MCF 10A (cell line): ENCODE results near the gene IRF4. TPM values are rescaled to one million over a fixed set of nuclear protein-coding genes. Genes with fewer than 3 reads are reported as not detected.
A peak's percentile ranks its signal among the peaks of the same experiment; 100 is the strongest.

Experiments used
- Bru-seq: library from RNA; stranded (reverse); fragments of 400-500 nt; gene quantifications from one replicate; lab custom pipeline; 2021; lab: Mats Ljungman, UMichigan
- BruChase-seq, 2 experiments: library from RNA; stranded (reverse); fragments of 400-500 nt; gene quantifications; one replicate each; lab custom pipeline; 2021; lab: Mats Ljungman, UMichigan
- BruUV-seq: library from RNA; stranded (reverse); fragments of 400-500 nt; replicated peaks from 2 replicates; lab custom pipeline; 2021; lab: Mats Ljungman, UMichigan
- CTCF ChIA-PET: fragments of 300-600 bp; sonication (Branson Sonifier 250); formaldehyde crosslinking; extraction: SDS; loops from one replicate; lab custom pipeline; 2021; ENCODE audit warnings: antibody characterized with exemption, inconsistent platforms; lab: Yijun Ruan, JAX
- POLR2A ChIA-PET: fragments of 300-600, 350-650 bp; sonication (Branson Sonifier 250); formaldehyde crosslinking; extraction: SDS; loops from one replicate; lab custom pipeline; 2020; ENCODE audit warnings: antibody characterized with exemption, inconsistent platforms; lab: Yijun Ruan, JAX
- DNase-seq: peaks from one replicate; pipeline ENCODE4 v3.0.0-alpha.2; 2018; ENCODE audit not compliant: unreplicated experiment
- H3K27ac Mint-ChIP-seq: one replicate; pipeline ENCODE4 v1.8.0; 2022; ENCODE audit warnings: mild to moderate bottlenecking, low read depth, mixed read lengths; ENCODE audit not compliant: unreplicated experiment
- H3K27me3 Mint-ChIP-seq: one replicate; pipeline ENCODE4 v1.8.0; 2022; ENCODE audit warnings: mixed read lengths; ENCODE audit not compliant: insufficient read depth, unreplicated experiment
- H3K36me3 Mint-ChIP-seq: one replicate; pipeline ENCODE4 v1.8.0; 2022; ENCODE audit warnings: mild to moderate bottlenecking, moderate library complexity, mixed read lengths; ENCODE audit not compliant: insufficient read depth, unreplicated experiment
- H3K4me1 Mint-ChIP-seq: one replicate; pipeline ENCODE4 v1.8.0; 2022; ENCODE audit warnings: mixed read lengths; ENCODE audit not compliant: insufficient read depth, unreplicated experiment
- H3K4me3 Mint-ChIP-seq: one replicate; pipeline ENCODE4 v1.8.0; 2022; ENCODE audit warnings: mild to moderate bottlenecking, moderate library complexity, mixed read lengths; ENCODE audit not compliant: unreplicated experiment
- H3K9me3 Mint-ChIP-seq: one replicate; pipeline ENCODE4 v1.8.0; 2022; ENCODE audit warnings: mixed read lengths; ENCODE audit not compliant: unreplicated experiment
- intact Hi-C: fragments of 100-400 bp; cut with micrococcal nuclease; formaldehyde crosslinking; loops from 2 replicates; pipeline ENCODE4 v1.14.1; 2022
- long read RNA-seq: library from polyadenylated mRNA; stranded (forward); transcript quantifications from one replicate; pipeline ENCODE4 v2.0.0, GENCODE V29; 2022
- total RNA-seq: library from RNA; stranded (reverse); gene quantifications from 2 replicates; pipeline ENCODE4 v1.2.3, GENCODE V29; 2022
- TF ChIP-seq, protein P1 (sequence below): fragments of 200-600 bp; IDR thresholded peaks from one replicate; pipeline ENCODE4 v1.8.0; 2022; ENCODE audit warnings: antibody characterized with exemption, mild to moderate bottlenecking; ENCODE audit not compliant: unreplicated experiment

IRF4 gene
- total RNA-seq (not detected in 2 replicates), Bru-seq, nascent RNA (not detected), BruChase-seq, experiment 1, labeled RNA remaining after a 6-hour chase (percentile 5 among the genes with signal in this experiment), BruChase-seq, experiment 2, labeled RNA remaining after a 2-hour chase (percentile 5 among the genes with signal in this experiment)
- long read RNA-seq, result 0 reads

DNA sequence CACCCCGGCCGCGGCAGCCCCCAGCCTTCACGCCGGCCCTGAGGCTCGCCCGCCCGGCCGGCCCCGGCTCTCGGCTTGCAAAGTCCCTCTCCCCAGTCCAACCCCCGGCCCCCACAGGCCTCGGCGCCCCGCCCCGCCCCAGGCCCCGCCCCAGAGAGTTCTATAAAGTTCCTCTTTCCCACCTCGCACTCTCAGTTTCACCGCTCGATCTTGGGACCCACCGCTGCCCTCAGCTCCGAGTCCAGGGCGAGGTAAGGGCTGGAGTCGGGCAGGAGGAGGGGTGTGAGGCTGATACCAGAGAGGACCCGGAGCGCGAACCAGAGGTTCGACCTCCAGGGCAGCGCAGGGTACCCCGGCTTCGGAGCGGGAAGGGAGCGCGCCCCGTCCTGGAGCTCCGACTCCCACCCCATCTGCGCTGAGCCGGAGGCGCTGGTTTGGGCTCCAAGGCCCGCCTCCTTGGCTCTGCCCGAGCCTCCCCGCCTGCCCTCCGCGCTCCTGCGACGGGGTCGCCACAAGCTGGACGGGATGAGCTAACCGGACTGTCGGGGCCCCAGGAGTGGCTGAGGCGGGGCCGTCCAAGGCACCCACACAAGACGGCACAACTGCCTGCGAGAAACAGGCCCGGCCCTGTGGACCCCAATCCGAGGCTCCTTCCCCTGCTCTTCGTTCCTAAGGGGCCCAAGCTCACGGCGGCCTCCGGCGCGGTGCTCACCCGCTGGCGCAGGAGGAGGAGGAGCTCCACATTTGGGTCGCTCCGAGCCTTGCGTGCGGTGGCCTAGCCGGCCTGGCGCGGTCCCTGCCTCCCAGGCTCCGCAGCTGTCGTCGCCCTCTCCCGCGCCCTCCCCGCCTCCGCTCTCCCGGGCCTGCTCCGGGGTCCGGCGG lies at the start of gene IRF4:
TSS of gene IRF4 (plus strand) at position 194 of the 882 bp plus-strand sequence. CDS start 1,401 bp downstream, outside the sequence.
- DNase-seq, result no peak
- H3K4me3 Mint-ChIP-seq, result no peak within 1 kb of the TSS
- intact Hi-C loops, result no loop called here
- H3K27ac Mint-ChIP-seq, result no peak within 1 kb of the TSS
- peaks cover 23% of the 10 kb centered on the region for H3K4me1 Mint-ChIP-seq
- BruUV-seq, result no TSS peak
- TF ChIP-seq, protein P1, sequence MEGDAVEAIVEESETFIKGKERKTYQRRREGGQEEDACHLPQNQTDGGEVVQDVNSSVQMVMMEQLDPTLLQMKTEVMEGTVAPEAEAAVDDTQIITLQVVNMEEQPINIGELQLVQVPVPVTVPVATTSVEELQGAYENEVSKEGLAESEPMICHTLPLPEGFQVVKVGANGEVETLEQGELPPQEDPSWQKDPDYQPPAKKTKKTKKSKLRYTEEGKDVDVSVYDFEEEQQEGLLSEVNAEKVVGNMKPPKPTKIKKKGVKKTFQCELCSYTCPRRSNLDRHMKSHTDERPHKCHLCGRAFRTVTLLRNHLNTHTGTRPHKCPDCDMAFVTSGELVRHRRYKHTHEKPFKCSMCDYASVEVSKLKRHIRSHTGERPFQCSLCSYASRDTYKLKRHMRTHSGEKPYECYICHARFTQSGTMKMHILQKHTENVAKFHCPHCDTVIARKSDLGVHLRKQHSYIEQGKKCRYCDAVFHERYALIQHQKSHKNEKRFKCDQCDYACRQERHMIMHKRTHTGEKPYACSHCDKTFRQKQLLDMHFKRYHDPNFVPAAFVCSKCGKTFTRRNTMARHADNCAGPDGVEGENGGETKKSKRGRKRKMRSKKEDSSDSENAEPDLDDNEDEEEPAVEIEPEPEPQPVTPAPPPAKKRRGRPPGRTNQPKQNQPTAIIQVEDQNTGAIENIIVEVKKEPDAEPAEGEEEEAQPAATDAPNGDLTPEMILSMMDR, result no peak
- peaks cover 16% of the 10 kb centered on the region for H3K27me3 Mint-ChIP-seq
- ChIA-PET POLR2A (no interaction called here), CTCF (interaction anchor here (0.7 kb wide), 1 partner anchor 201 kb away, joined by 3 read pairs; no protein-coding TSS in a partner anchor)
- H3K36me3 Mint-ChIP-seq, result no peaks in the 10 kb centered on the region
- peaks cover 8% of the 10 kb centered on the region for H3K9me3 Mint-ChIP-seq

DNA sequence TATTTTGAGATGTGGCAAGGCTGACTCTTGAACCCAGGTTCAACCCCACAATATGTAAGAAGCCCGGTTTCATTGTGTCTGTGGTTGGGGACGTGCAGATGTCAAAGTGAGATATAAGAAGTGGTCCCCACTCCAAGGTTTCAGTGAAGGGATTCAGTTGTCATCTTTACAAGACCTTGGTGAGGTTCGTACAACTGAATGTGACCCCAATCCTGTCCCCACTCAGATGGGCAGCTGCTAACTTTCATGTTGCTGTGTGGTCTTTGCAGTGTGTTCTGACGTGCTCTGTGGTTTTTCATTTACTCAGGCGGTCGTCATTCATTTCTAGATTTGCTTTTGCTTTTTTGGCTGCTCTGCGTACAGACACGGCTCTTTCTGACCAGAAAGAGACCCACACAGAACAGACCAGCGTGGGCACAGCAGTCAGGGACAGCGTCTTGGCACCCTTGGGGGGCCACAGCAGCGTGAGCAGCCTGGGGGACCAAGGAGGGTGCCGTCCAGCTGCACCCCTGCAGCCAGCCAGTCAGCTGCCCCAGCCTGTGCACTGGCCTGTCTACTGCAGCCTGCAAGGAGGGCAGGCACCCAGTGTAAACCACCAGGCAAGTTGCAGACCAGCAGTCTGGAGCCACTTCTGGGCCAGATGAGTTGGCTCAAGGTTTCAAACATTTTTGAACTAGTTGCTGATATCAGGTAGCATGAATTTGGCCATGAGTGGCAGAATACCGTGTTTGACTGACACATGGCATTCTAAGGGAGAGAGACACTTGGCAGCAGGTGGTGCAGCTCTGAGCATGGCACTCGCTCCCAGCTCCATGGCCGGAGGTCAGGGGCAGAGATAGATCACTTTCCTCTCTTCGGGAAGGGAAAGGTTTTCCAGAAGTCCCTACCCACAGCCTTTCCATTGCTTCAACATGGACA lies 49.4 kb upstream of the IRF4 start:
- Mint-ChIP-seq H3K4me3 (no peak overlapping the region), H3K4me1 (no peaks in the 10 kb centered on the region), H3K27ac (no peak overlapping the region), H3K36me3 (peaks cover 17% of the 10 kb centered on the region), H3K27me3 (no peaks in the 10 kb centered on the region), H3K9me3 (no peaks in the 10 kb centered on the region)
- ChIA-PET CTCF (interaction anchor here (0.9 kb wide), 1 partner anchor 15 kb away, joined by 3 read pairs; no protein-coding TSS in a partner anchor), POLR2A (interaction anchor here (0.6 kb wide), 1 partner anchor 917 kb away, joined by 3 read pairs; no protein-coding TSS in a partner anchor)
- intact Hi-C loops, result no loop called here
- TF ChIP-seq, protein P1, result no peak
- BruUV-seq, result no TSS peak
- DNase-seq, result no peak

DNA sequence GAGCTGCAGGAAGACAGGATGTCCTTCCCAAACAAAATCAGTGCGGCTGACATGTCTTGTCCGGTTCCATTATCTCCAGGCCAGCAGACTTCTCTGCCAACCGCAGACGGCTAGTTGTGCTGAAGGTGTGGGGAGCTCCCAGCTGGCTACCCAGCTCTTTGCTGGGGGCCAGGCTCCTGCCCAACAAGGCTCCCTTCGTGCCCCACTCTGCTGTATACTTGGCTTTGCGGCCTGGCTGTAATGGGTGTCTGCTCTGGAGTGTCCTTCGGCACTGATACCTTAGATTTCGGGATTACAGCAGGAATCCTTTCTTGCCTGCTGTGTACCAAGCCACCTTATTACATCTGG lies 48.7 kb upstream of the IRF4 start:
- H3K9me3 Mint-ChIP-seq, result no peaks in the 10 kb centered on the region
- ChIA-PET CTCF (no interaction called here), POLR2A (no interaction called here)
- TF ChIP-seq, protein P1, result no peak
- no TSS peak for BruUV-seq
- H3K27me3 Mint-ChIP-seq, result no peaks in the 10 kb centered on the region
- H3K36me3 Mint-ChIP-seq, result peaks cover 17% of the 10 kb centered on the region
- intact Hi-C loops, result no loop called here
- H3K4me1 Mint-ChIP-seq, result no peaks in the 10 kb centered on the region
- H3K4me3 Mint-ChIP-seq, result no peak overlapping the region
- no peak overlapping the region for H3K27ac Mint-ChIP-seq
- no peak for DNase-seq
